ENCODE measurements around the gene JUND. TPM values are rescaled to one million over a fixed set of nuclear protein-coding genes. Genes with fewer than 3 reads are reported as not detected.

Gene JUND
- total RNA-seq, 1 donor from 2014 or later, result 176 TPM

DNA sequence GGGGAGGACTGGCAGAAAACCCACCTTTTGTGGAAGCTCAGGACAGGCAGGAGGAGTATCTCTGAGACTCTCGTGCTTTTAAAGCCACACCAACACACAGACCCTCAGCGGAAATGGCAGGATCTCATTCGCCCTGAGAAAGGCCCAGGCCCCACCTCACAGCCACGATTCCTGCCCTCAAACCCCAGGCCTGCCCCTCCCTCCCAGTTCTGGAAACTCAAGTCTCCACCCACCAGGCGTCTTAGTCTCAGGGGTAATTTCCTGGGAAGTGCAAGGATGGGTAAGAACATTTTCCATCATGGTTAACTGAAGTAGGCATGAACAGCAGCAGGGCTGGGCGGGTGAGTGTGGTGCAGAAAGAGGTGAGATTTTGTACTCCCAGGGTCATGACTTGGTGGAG lies 47.2 kb downstream of the JUND start:
- H3K27ac Mint-ChIP-seq (ENCODE audit: unreplicated experiment), result no peak overlapping the region
- peaks cover 31% of the 10 kb centered on the region for H3K27me3 Mint-ChIP-seq (ENCODE audit: low read depth)
- H3K36me3 Mint-ChIP-seq (ENCODE audit: low read depth), result peaks cover 2% of the 10 kb centered on the region
- H3K4me3 Mint-ChIP-seq (ENCODE audit: unreplicated experiment), result no peak overlapping the region
- DNase-seq (ENCODE audit: low spot score), result no peak
- TF ChIP-seq, protein P1, sequence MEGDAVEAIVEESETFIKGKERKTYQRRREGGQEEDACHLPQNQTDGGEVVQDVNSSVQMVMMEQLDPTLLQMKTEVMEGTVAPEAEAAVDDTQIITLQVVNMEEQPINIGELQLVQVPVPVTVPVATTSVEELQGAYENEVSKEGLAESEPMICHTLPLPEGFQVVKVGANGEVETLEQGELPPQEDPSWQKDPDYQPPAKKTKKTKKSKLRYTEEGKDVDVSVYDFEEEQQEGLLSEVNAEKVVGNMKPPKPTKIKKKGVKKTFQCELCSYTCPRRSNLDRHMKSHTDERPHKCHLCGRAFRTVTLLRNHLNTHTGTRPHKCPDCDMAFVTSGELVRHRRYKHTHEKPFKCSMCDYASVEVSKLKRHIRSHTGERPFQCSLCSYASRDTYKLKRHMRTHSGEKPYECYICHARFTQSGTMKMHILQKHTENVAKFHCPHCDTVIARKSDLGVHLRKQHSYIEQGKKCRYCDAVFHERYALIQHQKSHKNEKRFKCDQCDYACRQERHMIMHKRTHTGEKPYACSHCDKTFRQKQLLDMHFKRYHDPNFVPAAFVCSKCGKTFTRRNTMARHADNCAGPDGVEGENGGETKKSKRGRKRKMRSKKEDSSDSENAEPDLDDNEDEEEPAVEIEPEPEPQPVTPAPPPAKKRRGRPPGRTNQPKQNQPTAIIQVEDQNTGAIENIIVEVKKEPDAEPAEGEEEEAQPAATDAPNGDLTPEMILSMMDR (IDR thresholded peaks at IDR 0.05), result no peak
- peaks cover 10% of the 10 kb centered on the region for H3K4me1 Mint-ChIP-seq (ENCODE audit: low read depth)
- H3K9me3 Mint-ChIP-seq (ENCODE audit: low read depth), result peaks cover 7% of the 10 kb centered on the region

DNA sequence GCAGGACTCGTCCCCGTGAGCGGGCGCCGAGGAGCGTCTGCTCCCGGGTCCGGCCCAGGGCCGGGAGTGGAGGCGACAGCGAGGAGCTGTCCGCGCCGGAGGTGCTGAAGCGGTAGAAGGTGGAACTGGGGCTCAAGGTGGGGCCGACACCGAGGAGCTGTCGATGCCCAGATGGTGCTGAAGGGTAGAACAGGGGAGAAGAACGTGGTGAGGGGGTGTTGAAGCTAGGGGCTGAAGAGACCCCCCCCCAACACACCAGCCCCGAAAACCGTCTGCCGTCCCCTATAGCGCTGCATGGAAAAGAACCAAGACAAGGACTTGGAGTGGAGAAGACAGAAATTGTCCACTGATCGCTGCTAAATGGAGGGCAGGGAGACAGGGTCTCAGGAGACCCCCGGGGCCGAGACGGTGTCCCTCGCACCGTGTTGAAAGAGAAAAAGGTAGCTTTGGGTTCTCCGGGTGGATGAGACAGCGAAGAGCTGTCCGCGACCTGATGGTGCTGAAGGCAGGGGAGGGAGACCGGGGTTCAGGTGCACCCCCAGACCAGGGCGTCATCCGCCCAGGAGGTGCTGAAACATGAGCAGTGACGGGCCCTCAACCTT lies 48.1 kb downstream of the JUND start:
- H3K4me3 Mint-ChIP-seq (ENCODE audit: unreplicated experiment), result no peak overlapping the region
- H3K27me3 Mint-ChIP-seq (ENCODE audit: low read depth), result peaks cover 30% of the 10 kb centered on the region
- H3K36me3 Mint-ChIP-seq (ENCODE audit: low read depth), result peaks cover 2% of the 10 kb centered on the region
- no peak overlapping the region for H3K27ac Mint-ChIP-seq (ENCODE audit: unreplicated experiment)
- no peak for DNase-seq (ENCODE audit: low spot score)
- peaks cover 10% of the 10 kb centered on the region for H3K4me1 Mint-ChIP-seq (ENCODE audit: low read depth)
- TF ChIP-seq, protein P1 (IDR thresholded peaks at IDR 0.05), result no peak
- peaks cover 7% of the 10 kb centered on the region for H3K9me3 Mint-ChIP-seq (ENCODE audit: low read depth)

DNA sequence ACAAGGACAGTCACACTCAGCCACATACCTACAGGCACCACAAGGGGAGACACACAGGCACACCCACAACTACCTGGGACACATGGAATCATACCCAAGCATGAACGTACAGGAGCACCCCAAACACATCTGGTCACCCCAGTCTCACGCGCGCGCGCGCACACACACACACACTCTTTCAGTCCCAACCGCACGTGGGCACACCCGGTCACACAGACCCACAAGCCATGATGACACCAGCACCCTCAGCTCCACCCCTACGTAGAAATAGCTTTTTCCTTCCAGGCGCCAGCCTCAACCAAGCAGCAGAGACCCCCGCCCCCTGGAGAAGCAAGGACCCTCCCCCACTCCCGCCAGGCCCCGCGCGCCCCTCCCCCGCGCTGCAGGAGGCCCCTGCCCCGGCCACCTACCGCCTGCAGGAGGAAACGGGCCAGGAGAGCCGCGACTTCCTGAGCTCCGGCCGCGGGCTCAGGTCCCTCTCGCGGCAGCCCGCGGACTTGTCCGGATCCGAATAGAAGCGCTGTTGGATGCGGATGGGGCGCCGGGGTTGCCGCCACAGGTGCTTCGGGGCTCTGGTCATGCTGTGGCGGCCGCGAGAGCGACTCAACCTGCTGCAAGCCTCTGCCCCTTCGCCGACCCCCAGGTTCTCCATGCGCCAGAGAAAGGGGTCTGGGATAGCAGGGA lies 48.7 kb downstream of the JUND start:
- TF ChIP-seq, protein P1 (IDR thresholded peaks at IDR 0.05), result peak; percentile 40
- H3K4me1 Mint-ChIP-seq (ENCODE audit: low read depth), result peaks cover 11% of the 10 kb centered on the region
- H3K27me3 Mint-ChIP-seq (ENCODE audit: low read depth), result peaks cover 30% of the 10 kb centered on the region
- H3K27ac Mint-ChIP-seq (ENCODE audit: unreplicated experiment), result no peak overlapping the region
- no peak overlapping the region for H3K4me3 Mint-ChIP-seq (ENCODE audit: unreplicated experiment)
- peaks cover 7% of the 10 kb centered on the region for H3K9me3 Mint-ChIP-seq (ENCODE audit: low read depth)
- peaks cover 2% of the 10 kb centered on the region for H3K36me3 Mint-ChIP-seq (ENCODE audit: low read depth)
- no peak for DNase-seq (ENCODE audit: low spot score)

DNA sequence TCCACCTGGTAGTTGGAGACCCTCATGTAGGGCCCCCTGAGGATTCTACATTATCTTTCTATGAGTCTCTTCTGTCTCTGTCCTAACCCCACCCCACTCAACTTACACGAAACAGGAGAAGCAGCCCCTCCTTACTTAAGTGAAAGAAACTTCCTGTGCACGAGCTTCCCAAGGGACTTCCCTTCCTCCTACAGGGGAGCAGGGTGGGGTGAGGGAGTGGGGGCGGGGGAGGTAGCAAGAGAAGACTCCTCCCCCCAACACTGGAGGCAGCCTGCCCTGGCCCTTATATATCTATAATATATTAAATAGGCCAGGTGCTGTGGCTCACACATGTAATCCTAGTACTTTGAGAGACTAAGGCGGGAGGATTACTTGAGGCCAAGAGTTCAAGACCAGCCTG lies 49.6 kb downstream of the JUND start:
- DNase-seq (ENCODE audit: low spot score), result no peak
- H3K36me3 Mint-ChIP-seq (ENCODE audit: low read depth), result peaks cover 2% of the 10 kb centered on the region
- no peak overlapping the region for H3K27ac Mint-ChIP-seq (ENCODE audit: unreplicated experiment)
- peaks cover 7% of the 10 kb centered on the region for H3K9me3 Mint-ChIP-seq (ENCODE audit: low read depth)
- no peak overlapping the region for H3K4me3 Mint-ChIP-seq (ENCODE audit: unreplicated experiment)
- TF ChIP-seq, protein P1 (IDR thresholded peaks at IDR 0.05), result no peak
- H3K27me3 Mint-ChIP-seq (ENCODE audit: low read depth), result peaks cover 28% of the 10 kb centered on the region
- peaks cover 19% of the 10 kb centered on the region for H3K4me1 Mint-ChIP-seq (ENCODE audit: low read depth)

DNA sequence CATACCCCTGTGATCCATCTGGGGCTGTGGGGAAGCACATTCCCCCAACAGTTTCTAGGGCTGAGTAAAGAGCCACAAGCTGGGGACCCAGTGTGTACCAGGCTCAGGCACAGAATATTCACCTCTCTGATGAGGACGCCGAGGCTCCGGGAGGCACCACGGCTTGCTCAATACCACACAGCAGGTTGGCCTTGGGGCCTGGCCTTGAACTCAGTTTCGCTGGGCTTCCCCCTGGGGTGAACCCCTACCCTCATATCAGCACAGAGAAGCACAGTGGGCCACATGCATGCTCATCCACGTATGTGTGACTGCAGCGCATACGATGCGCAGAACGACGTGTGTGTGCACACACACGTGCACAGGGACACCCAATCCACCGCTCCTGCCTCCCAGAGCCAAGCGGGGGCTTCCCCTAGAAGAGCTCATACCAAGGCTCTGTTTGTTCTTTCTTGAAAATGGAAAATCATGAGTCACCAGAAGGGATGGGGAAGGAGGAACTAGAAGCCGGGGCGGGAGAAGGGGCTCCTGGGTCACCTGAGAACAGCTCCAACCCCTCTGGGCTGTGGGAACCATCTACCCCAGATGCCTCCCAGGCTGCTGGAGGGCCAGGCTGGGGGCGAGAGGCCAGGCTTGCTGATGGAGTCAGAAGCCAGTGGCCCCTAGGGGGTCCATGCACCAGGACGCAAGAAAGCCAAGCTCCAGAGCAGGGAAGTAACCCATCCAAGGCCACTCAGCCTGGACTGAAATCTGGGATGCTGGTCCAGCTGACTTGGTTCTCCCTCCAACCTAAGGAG lies 50.3 kb downstream of the JUND start:
- H3K36me3 Mint-ChIP-seq (ENCODE audit: low read depth), result peaks cover 2% of the 10 kb centered on the region
- peaks cover 23% of the 10 kb centered on the region for H3K27me3 Mint-ChIP-seq (ENCODE audit: low read depth)
- no peak overlapping the region for H3K4me3 Mint-ChIP-seq (ENCODE audit: unreplicated experiment)
- no peak for DNase-seq (ENCODE audit: low spot score)
- TF ChIP-seq, protein P1 (IDR thresholded peaks at IDR 0.05), result no peak
- peaks cover 22% of the 10 kb centered on the region for H3K4me1 Mint-ChIP-seq (ENCODE audit: low read depth)
- H3K9me3 Mint-ChIP-seq (ENCODE audit: low read depth), result peaks cover 7% of the 10 kb centered on the region
- no peak overlapping the region for H3K27ac Mint-ChIP-seq (ENCODE audit: unreplicated experiment)

Measured in chondrocyte (in vitro differentiated cells).